GM23338 (cell line): Measurements from ENCODE around the gene DDTL. TPM values are rescaled to one million over a fixed set of nuclear protein-coding genes. Genes with fewer than 3 reads are reported as not detected.
"Not testable (repeated sequence)": the region's sequence is repeated elsewhere in the genome, so short reads cannot be mapped to it uniquely, and the experiment has no call there.

Experiments used
- ATAC-seq: fragments of 200-7000 bp; cut with Tn5 transposase; 3 replicates; pipeline ENCODE4 v1.9.1; 2020
- DNase-seq: peaks from one replicate; pipeline ENCODE4 v3.0.0-alpha.2; 2015; ENCODE audit warnings: low spot score
- H2AFZ ChIP-seq: fragments of 200-600 bp; sonication (generic); 2 replicates; pipeline ENCODE4 v1.8.0; 2016; ENCODE audit warnings: antibody characterized with exemption, mild to moderate bottlenecking, moderate library complexity
- H3F3A ChIP-seq: fragments of 200-600 bp; sonication (generic); replicated peaks from 2 replicates; pipeline ENCODE4 v1.8.0; 2017; ENCODE audit warnings: antibody characterized with exemption, mixed run types, low read depth
- H3K27ac ChIP-seq: fragments of 200-600 bp; sonication (generic); 2 replicates; pipeline ENCODE4 v1.6.1; 2016; ENCODE audit warnings: low read depth
- H3K27me3 ChIP-seq: fragments of 200-600 bp; sonication (generic); 2 replicates; pipeline ENCODE4 v1.8.0; 2016; ENCODE audit warnings: mild to moderate bottlenecking, mixed run types, moderate library complexity; ENCODE audit not compliant: insufficient read depth
- H3K36me3 ChIP-seq: fragments of 200-600 bp; sonication (generic); 2 replicates; pipeline ENCODE4 v1.8.0; 2016; ENCODE audit warnings: mild to moderate bottlenecking; ENCODE audit not compliant: insufficient read depth
- H3K4me1 ChIP-seq: fragments of 200-600 bp; sonication (generic); 2 replicates; pipeline ENCODE4 v1.8.0; 2016; ENCODE audit warnings: mild to moderate bottlenecking, moderate library complexity; ENCODE audit not compliant: insufficient read depth
- H3K4me2 ChIP-seq: fragments of 200-600 bp; sonication (generic); 2 replicates; pipeline ENCODE4 v1.7.1; 2017; ENCODE audit warnings: mixed run types
- H3K4me3 ChIP-seq: fragments of 200-600 bp; sonication (generic); 2 replicates; pipeline ENCODE4 v1.6.1; 2016; ENCODE audit warnings: mixed run types
- H3K79me2 ChIP-seq: fragments of 200-600 bp; sonication (generic); replicated peaks from 2 replicates; pipeline ENCODE4 v1.8.0; 2017; ENCODE audit warnings: mild to moderate bottlenecking; ENCODE audit not compliant: insufficient read depth
- H3K9me2 ChIP-seq: fragments of 200-600 bp; sonication (generic); 2 replicates; pipeline ENCODE4 v1.8.0; 2017; ENCODE audit not compliant: insufficient read depth
- H4K20me1 ChIP-seq: fragments of 200-600 bp; sonication (generic); replicated peaks from 2 replicates; pipeline ENCODE4 v1.8.0; 2017; ENCODE audit warnings: mild to moderate bottlenecking; ENCODE audit not compliant: insufficient read depth
- H3K27ac Mint-ChIP-seq: 2 replicates; pipeline ENCODE4 v1.8.0; 2020; ENCODE audit warnings: inconsistent platforms, mild to moderate bottlenecking, moderate library complexity, mixed read lengths
- H3K27me3 Mint-ChIP-seq: 3 replicates; pipeline ENCODE4 v1.8.0; 2022; ENCODE audit warnings: low read depth, mild to moderate bottlenecking, moderate library complexity, mixed read lengths, inconsistent platforms; ENCODE audit not compliant: insufficient read depth, poor library complexity
- H3K36me3 Mint-ChIP-seq: 3 replicates; pipeline ENCODE4 v1.8.0; 2021; ENCODE audit warnings: low read depth, mild to moderate bottlenecking, inconsistent platforms, moderate library complexity, mixed read lengths
- H3K4me1 Mint-ChIP-seq: 3 replicates; pipeline ENCODE4 v1.8.0; 2020; ENCODE audit warnings: mild to moderate bottlenecking, inconsistent platforms, mixed read lengths
- H3K4me3 Mint-ChIP-seq: 3 replicates; pipeline ENCODE4 v1.8.0; 2021; ENCODE audit warnings: moderate library complexity, mild to moderate bottlenecking, inconsistent platforms, mixed read lengths
- H3K9me3 Mint-ChIP-seq: 3 replicates; pipeline ENCODE4 v1.8.0; 2020; ENCODE audit warnings: moderate library complexity, mild to moderate bottlenecking, inconsistent platforms, mixed read lengths
- CTCF ChIP-seq, 2 experiments: fragments of 200-600 bp in 1 of 2; sonication (generic) in 1 of 2; conservative IDR thresholded peaks; 2 replicates each; pipeline versions ENCODE4 v1.5.1 to v1.6.1; 2016 to 2017; ENCODE audit warnings: antibody characterized with exemption in 2 of 2, low read depth in 2 of 2, mild to moderate bottlenecking in 2 of 2, moderate library complexity in 1 of 2
- EZH2 ChIP-seq: fragments of 200-600 bp; sonication (generic); IDR thresholded peaks from one replicate; pipeline ENCODE4 v1.8.0; 2017; ENCODE audit warnings: antibody characterized with exemption, mild to moderate bottlenecking, low read depth; ENCODE audit not compliant: unreplicated experiment
- REST ChIP-seq: IDR thresholded peaks from one replicate; pipeline ENCODE4 v1.6.1; 2018; ENCODE audit warnings: antibody characterized with exemption; ENCODE audit not compliant: unreplicated experiment
- ZNF114 ChIP-seq: fragments of 250-450 bp; sonication (Bioruptor Pico); IDR thresholded peaks from 2 replicates; pipeline ENCODE4 v1.5.0; 2020; ENCODE audit warnings: mild to moderate bottlenecking, moderate library complexity
- ZNF462 ChIP-seq: fragments of 250-450 bp; sonication (Bioruptor Pico); IDR thresholded peaks from 2 replicates; pipeline ENCODE4 v1.5.0; 2020; ENCODE audit warnings: mild to moderate bottlenecking, moderate library complexity
- polyA plus RNA-seq: library from polyadenylated mRNA; unstranded; fragments of >200 nt; fragmentation: Nextera tagmentation; extraction: Ambion mirVana; gene quantifications from 2 replicates; pipeline ENCODE4 v1.2.1, GENCODE V29; 2016
- total RNA-seq: library from RNA; depleted of rRNA; stranded (reverse); fragments of >200 nt; shearing (Covaris generic); gene quantifications from 2 replicates; pipeline ENCODE4 v1.2.3, GENCODE V29; 2014

Gene DDTL
- total and polyA plus RNA-seq, 2 experiments from 2014 or later = 2.1 to 3.7 TPM

GRCh38 chr22:23970816-23971486 is 4.3 kb downstream of the DDTL start:
- Histone ChIP-seq H3K4me1 (no peaks in the 10 kb centered on the region), H3K79me2 (peaks cover 5% of the 10 kb centered on the region; the same call in 1 of the 2 replicates), H3F3A (0 out of 2 replicates have a peak, but pooled peaks cover 5% of the 10 kb centered on the region), H3K27ac (no peak overlapping the region), H3K9me2 (no peaks in the 10 kb centered on the region), H4K20me1 (no peaks in the 10 kb centered on the region; the same call in 1 of the 2 replicates), H3K36me3 (no peaks in the 10 kb centered on the region), H3K4me2 (no peak overlapping the region), H3K4me3 (no peak overlapping the region), H2AFZ (no peak overlapping the region), H3K27me3 (no peaks in the 10 kb centered on the region)
- ATAC-seq (no peak), DNase-seq (no peak)
- TF ChIP-seq REST = no peak
- TF ChIP-seq CTCF (conservative IDR thresholded peaks at IDR 0.05; ENCODE audit: low read depth in 2 of 2) = no peak
- no peak for TF ChIP-seq EZH2
- TF ChIP-seq ZNF114 (CRISPR knock-in tag) = no peak
- no peak for TF ChIP-seq ZNF462 (CRISPR knock-in tag)
- Mint-ChIP-seq H3K27ac (no peak overlapping the region), H3K4me1 (no peaks in the 10 kb centered on the region), H3K4me3 (no peak overlapping the region), H3K27me3 (peaks cover 2% of the 10 kb centered on the region), H3K36me3 (peaks cover 30% of the 10 kb centered on the region), H3K9me3 (no peaks in the 10 kb centered on the region; the same call in 2 of the 3 replicates)

GRCh38 chr22:23971927-23972326 is 5.2 kb downstream of the DDTL start:
- not testable (repeated sequence) for H3K9me3 Mint-ChIP-seq, H3K4me1 Mint-ChIP-seq, DNase-seq, H3K27me3 Mint-ChIP-seq, H3K27ac ChIP-seq, H3K4me3 ChIP-seq, H3F3A ChIP-seq, H3K9me2 ChIP-seq, H3K27ac Mint-ChIP-seq, H3K79me2 ChIP-seq, ATAC-seq, H3K4me2 ChIP-seq, H2AFZ ChIP-seq, H4K20me1 ChIP-seq, H3K36me3 ChIP-seq, H3K27me3 ChIP-seq, H3K4me1 ChIP-seq
- Mint-ChIP-seq H3K36me3 (peaks cover 30% of the 10 kb centered on the region), H3K4me3 (peak overlapping the region; percentile 46; the same call in 1 of the 3 replicates)
